GM21619 (cell line): ENCODE data around the gene LCTL.
"Not testable (repeated sequence)": the region's sequence is repeated elsewhere in the genome, so short reads cannot be mapped to it uniquely, and the experiment has no call there.

ENCODE experiments used
- ATAC-seq: cut with Tn5 transposase; IDR thresholded peaks from one replicate; pipeline ENCODE4 v1.9.1; 2021; ENCODE audit not compliant: unreplicated experiment

LCTL gene

GRCh38 chr15:66591322-66591862, 25.6 kb upstream of the LCTL start:
- no peak for ATAC-seq

- no peak for ATAC-seq
These were observed 24.6 kb upstream of the LCTL start for GRCh38 chr15:66590435-66590834.

- ATAC-seq = not testable (repeated sequence)
These were observed 23.6 kb upstream of the LCTL start for GRCh38 chr15:66589429-66589828.

GRCh38 chr15:66588971-66589370, 23.2 kb upstream of the LCTL start:
- no peak for ATAC-seq

- ATAC-seq = no peak
These were observed 22.7 kb upstream of the LCTL start for GRCh38 chr15:66588537-66588936.

GRCh38 chr15:66587749-66588148, 22.0 kb upstream of the LCTL start:
- no peak for ATAC-seq

GRCh38 chr15:66587020-66587419, 21.2 kb upstream of the LCTL start:
- ATAC-seq = no peak

GRCh38 chr15:66586155-66586976, 20.6 kb upstream of the LCTL start:
- no peak for ATAC-seq

- no peak for ATAC-seq
These were observed 16.3 kb upstream of the LCTL start for GRCh38 chr15:66581972-66582537.

- ATAC-seq = no peak
These were observed 14.8 kb upstream of the LCTL start for GRCh38 chr15:66580643-66581042.

GRCh38 chr15:66578286-66578875, 12.6 kb upstream of the LCTL start:
- no peak for ATAC-seq

GRCh38 chr15:66574596-66574950, 8.8 kb upstream of the LCTL start:
- ATAC-seq = no peak

GRCh38 chr15:66573719-66574595, 8.2 kb upstream of the LCTL start:
- no peak for ATAC-seq

GRCh38 chr15:66573348-66573718, 7.5 kb upstream of the LCTL start:
- ATAC-seq = no peak

- no peak for ATAC-seq
These were observed 6.3 kb upstream of the LCTL start for GRCh38 chr15:66572146-66572545.

GRCh38 chr15:66570842-66571478, 5.2 kb upstream of the LCTL start:
- ATAC-seq = no peak

GRCh38 chr15:66570327-66570726, 4.5 kb upstream of the LCTL start:
- no peak for ATAC-seq

GRCh38 chr15:66569461-66570137, 3.8 kb upstream of the LCTL start:
- ATAC-seq = no peak

- ATAC-seq = no peak
These were observed 2.1 kb upstream of the LCTL start for GRCh38 chr15:66567897-66568296.

GRCh38 chr15:66566963-66567531, 1.2 kb upstream of the LCTL start:
- ATAC-seq = no peak
